SK-N-SH treated with all-trans-retinoic acid at 6 μM for 48 hours (cell line): ENCODE data around the gene CCDC88C.
A peak's percentile ranks its signal among the peaks of the same experiment; 100 is the strongest.

ENCODE experiments used
- ATAC-seq: fragments of 200-7000 bp; cut with Tn5 transposase; 3 replicates; pipeline ENCODE4 v1.9.1; 2020; ENCODE audit warnings: mild to moderate bottlenecking, moderate library complexity
- ARNTL ChIP-seq: fragments of 450-650 bp; formaldehyde crosslinking; IDR thresholded peaks from 2 replicates; pipeline ENCODE4 v1.5.0; 2020; ENCODE audit warnings: low read depth, mild to moderate bottlenecking, moderate library complexity, borderline replicate concordance
- BACH2 ChIP-seq: fragments of 250-450 bp; sonication (Bioruptor Pico); IDR thresholded peaks from 2 replicates; pipeline ENCODE4 v1.9.0; 2021; ENCODE audit warnings: mild to moderate bottlenecking, borderline replicate concordance
- CREB5 ChIP-seq: fragments of 250-450 bp; sonication (Bioruptor Pico); IDR thresholded peaks from 2 replicates; pipeline ENCODE4 v1.5.1; 2020; ENCODE audit warnings: low read depth, mild to moderate bottlenecking, moderate library complexity
- CSDC2 ChIP-seq: fragments of 250-450 bp; sonication (Bioruptor Pico); IDR thresholded peaks from 2 replicates; pipeline ENCODE4 v1.5.0; 2020; ENCODE audit warnings: mild to moderate bottlenecking, moderate library complexity
- CSRNP3 ChIP-seq: fragments of 250-450 bp; sonication (Bioruptor Pico); IDR thresholded peaks from 2 replicates; pipeline ENCODE4 v1.5.1; 2021; ENCODE audit warnings: mild to moderate bottlenecking, moderate library complexity
- ESRRG ChIP-seq: fragments of 250-450 bp; sonication (Bioruptor Pico); IDR thresholded peaks from 2 replicates; pipeline ENCODE4 v1.6.1; 2021; ENCODE audit warnings: mild to moderate bottlenecking
- GLIS3 ChIP-seq: fragments of 250-450 bp; sonication (Bioruptor Pico); IDR thresholded peaks from 2 replicates; pipeline ENCODE4 v1.5.0; 2020; ENCODE audit warnings: mild to moderate bottlenecking, moderate library complexity
- ISL1 ChIP-seq: fragments of 250-450 bp; sonication (Bioruptor Pico); IDR thresholded peaks from 2 replicates; pipeline ENCODE4 v2.1.2; 2022; ENCODE audit warnings: mild to moderate bottlenecking, moderate library complexity
- OSR1 ChIP-seq: fragments of 250-450 bp; sonication (Bioruptor Pico); IDR thresholded peaks from 2 replicates; pipeline ENCODE4 v1.8.0; 2022; ENCODE audit warnings: moderate library complexity, mild to moderate bottlenecking, inconsistent platforms
- PPARA ChIP-seq: fragments of 250-450 bp; sonication (Bioruptor Pico); IDR thresholded peaks from 2 replicates; pipeline ENCODE4 v1.5.0; 2020; ENCODE audit warnings: mild to moderate bottlenecking, borderline replicate concordance
- RARB ChIP-seq: fragments of 250-450 bp; sonication (Bioruptor Pico); IDR thresholded peaks from 2 replicates; pipeline ENCODE4 v1.8.0; 2021; ENCODE audit warnings: mild to moderate bottlenecking, moderate library complexity
- SNAI2 ChIP-seq: fragments of 250-450 bp; sonication (Bioruptor Pico); IDR thresholded peaks from 2 replicates; pipeline ENCODE4 v1.5.0; 2020; ENCODE audit warnings: mild to moderate bottlenecking, moderate library complexity
- TCF4 ChIP-seq: fragments of 250-450 bp; sonication (Bioruptor Pico); IDR thresholded peaks from 2 replicates; pipeline ENCODE4 v1.8.0; 2021; ENCODE audit warnings: mild to moderate bottlenecking, moderate library complexity, borderline replicate concordance
- TOX ChIP-seq: fragments of 250-450 bp; sonication (Bioruptor Pico); IDR thresholded peaks from 2 replicates; pipeline ENCODE4 v1.8.0; 2021; ENCODE audit warnings: mild to moderate bottlenecking, moderate library complexity, borderline replicate concordance
- ZC3H10 ChIP-seq: fragments of 250-450 bp; sonication (Bioruptor Pico); IDR thresholded peaks from 2 replicates; pipeline ENCODE4 v1.5.1; 2021; ENCODE audit warnings: mild to moderate bottlenecking, moderate library complexity
- ZFP3 ChIP-seq: fragments of 250-450 bp; sonication (Bioruptor Pico); IDR thresholded peaks from 2 replicates; pipeline ENCODE4 v1.5.0; 2020; ENCODE audit warnings: mild to moderate bottlenecking, moderate library complexity
- ZFP30 ChIP-seq: fragments of 450-650 bp; formaldehyde crosslinking; IDR thresholded peaks from 2 replicates; pipeline ENCODE4 v1.5.0; 2022; ENCODE audit warnings: mild to moderate bottlenecking, moderate library complexity
- ZNF565 ChIP-seq: fragments of 450-650 bp; formaldehyde crosslinking; conservative IDR thresholded peaks from 2 replicates; pipeline ENCODE4 v1.5.0; 2020; ENCODE audit warnings: low read depth, mild to moderate bottlenecking, moderate library complexity
- ZNF70 ChIP-seq: fragments of 450-650 bp; formaldehyde crosslinking; IDR thresholded peaks from 2 replicates; pipeline ENCODE4 v1.5.0; 2020; ENCODE audit warnings: mild to moderate bottlenecking, moderate library complexity
- ZNF8 ChIP-seq: fragments of 450-650 bp; formaldehyde crosslinking; IDR thresholded peaks from 2 replicates; pipeline ENCODE4 v1.5.0; 2020; ENCODE audit warnings: mild to moderate bottlenecking, moderate library complexity
- TF ChIP-seq, protein P1 (sequence below): fragments of 250-450 bp; sonication (Bioruptor Pico); IDR thresholded peaks from 2 replicates; pipeline ENCODE4 v1.8.0; 2021; ENCODE audit warnings: low read depth, mild to moderate bottlenecking, moderate library complexity, borderline replicate concordance
- TF ChIP-seq, protein P2 (sequence below): fragments of 250-450 bp; sonication (Bioruptor Pico); IDR thresholded peaks from 2 replicates; pipeline ENCODE4 v1.8.0; 2020; ENCODE audit warnings: mild to moderate bottlenecking, moderate library complexity, borderline replicate concordance

Gene CCDC88C

DNA sequence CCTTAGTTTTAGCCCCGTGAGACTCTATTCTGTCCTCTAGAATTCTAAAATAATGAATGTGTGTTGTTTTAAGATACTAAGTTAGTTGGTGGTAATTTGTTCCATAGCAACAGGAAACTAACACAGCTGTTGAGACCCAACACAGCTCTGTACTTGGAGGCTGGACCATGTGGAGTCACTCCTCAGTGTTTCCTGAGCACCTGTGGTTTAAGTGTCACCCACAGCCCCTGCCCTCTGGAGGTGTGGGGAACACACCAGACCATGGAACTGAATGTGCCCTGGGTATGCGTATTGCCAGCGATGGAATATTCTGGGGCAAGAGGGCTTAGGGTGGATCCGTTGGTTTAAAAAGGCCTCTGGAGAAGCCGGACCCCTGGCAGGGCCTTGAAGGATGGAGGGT is 156.5 kb downstream of the CCDC88C start:
- no peak for TF ChIP-seq PPARA (CRISPR knock-in tag)
- TF ChIP-seq GLIS3 (CRISPR knock-in tag) = no peak
- no peak for TF ChIP-seq CSDC2
- TF ChIP-seq OSR1 = no peak
- TF ChIP-seq TOX = no peak
- TF ChIP-seq ARNTL (CRISPR knock-in tag) = no peak
- TF ChIP-seq ZFP30 (CRISPR knock-in tag) = no peak
- TF ChIP-seq TCF4 (CRISPR knock-in tag) = no peak
- TF ChIP-seq ZNF8 (CRISPR knock-in tag) = no peak
- ATAC-seq = no peak

DNA sequence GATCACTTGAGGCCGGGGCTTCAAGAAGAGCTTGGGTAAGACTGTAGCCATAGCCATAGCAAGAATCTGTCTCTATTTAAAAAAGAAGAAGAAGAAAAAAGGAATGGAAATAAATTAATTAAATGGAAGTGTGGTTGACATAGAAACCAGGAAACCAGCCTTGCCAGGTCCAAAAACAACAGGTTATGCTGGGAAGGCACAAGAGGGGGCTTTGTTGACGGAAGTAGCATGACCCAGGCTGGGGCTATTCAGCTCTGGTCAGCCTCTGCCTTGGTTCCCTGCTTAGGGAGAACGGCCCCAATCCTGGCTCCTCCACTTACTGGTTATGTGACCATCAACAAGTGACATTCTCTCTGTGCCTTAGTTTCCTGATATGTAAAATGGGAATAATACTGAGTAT is 158.7 kb downstream of the CCDC88C start:
- TF ChIP-seq SNAI2 (CRISPR knock-in tag) (no peak), ARNTL (CRISPR knock-in tag) (no peak), ZNF70 (no peak), OSR1 (no peak), ESRRG (CRISPR knock-in tag) (no peak), ZFP3 (no peak), TCF4 (CRISPR knock-in tag) (no peak), CSDC2 (no peak), ZNF8 (CRISPR knock-in tag) (no peak), CREB5 (CRISPR knock-in tag) (no peak), ZNF565 (CRISPR knock-in tag) (no peak), TOX (no peak), ZC3H10 (CRISPR knock-in tag) (no peak), RARB (CRISPR knock-in tag) (no peak), GLIS3 (CRISPR knock-in tag) (no peak), CSRNP3 (no peak), BACH2 (CRISPR knock-in tag) (no peak), ZFP30 (CRISPR knock-in tag) (no peak)
- TF ChIP-seq, protein P1, sequence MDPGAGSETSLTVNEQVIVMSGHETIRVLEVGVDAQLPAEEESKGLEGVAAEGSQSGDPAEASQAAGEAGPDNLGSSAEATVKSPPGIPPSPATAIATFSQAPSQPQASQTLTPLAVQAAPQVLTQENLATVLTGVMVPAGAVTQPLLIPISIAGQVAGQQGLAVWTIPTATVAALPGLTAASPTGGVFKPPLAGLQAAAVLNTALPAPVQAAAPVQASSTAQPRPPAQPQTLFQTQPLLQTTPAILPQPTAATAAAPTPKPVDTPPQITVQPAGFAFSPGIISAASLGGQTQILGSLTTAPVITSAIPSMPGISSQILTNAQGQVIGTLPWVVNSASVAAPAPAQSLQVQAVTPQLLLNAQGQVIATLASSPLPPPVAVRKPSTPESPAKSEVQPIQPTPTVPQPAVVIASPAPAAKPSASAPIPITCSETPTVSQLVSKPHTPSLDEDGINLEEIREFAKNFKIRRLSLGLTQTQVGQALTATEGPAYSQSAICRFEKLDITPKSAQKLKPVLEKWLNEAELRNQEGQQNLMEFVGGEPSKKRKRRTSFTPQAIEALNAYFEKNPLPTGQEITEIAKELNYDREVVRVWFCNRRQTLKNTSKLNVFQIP (CRISPR knock-in tag) = no peak
- TF ChIP-seq, protein P2, sequence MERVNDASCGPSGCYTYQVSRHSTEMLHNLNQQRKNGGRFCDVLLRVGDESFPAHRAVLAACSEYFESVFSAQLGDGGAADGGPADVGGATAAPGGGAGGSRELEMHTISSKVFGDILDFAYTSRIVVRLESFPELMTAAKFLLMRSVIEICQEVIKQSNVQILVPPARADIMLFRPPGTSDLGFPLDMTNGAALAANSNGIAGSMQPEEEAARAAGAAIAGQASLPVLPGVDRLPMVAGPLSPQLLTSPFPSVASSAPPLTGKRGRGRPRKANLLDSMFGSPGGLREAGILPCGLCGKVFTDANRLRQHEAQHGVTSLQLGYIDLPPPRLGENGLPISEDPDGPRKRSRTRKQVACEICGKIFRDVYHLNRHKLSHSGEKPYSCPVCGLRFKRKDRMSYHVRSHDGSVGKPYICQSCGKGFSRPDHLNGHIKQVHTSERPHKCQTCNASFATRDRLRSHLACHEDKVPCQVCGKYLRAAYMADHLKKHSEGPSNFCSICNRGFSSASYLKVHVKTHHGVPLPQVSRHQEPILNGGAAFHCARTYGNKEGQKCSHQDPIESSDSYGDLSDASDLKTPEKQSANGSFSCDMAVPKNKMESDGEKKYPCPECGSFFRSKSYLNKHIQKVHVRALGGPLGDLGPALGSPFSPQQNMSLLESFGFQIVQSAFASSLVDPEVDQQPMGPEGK (CRISPR knock-in tag) = no peak
- ATAC-seq = no peak

- ATAC-seq = no peak
- TF ChIP-seq ZNF8 (CRISPR knock-in tag) = no peak
These were observed 159.5 kb downstream of the CCDC88C start for GRCh38 chr14:91258011-91258618.

GRCh38 chr14:91257328-91258010 is 160.2 kb downstream of the CCDC88C start:
- TF ChIP-seq ARNTL (CRISPR knock-in tag) (no peak), ESRRG (CRISPR knock-in tag) (no peak), ZC3H10 (CRISPR knock-in tag) (no peak), CSDC2 (no peak), ISL1 (CRISPR knock-in tag) (peak; percentile 38), ZNF70 (no peak), PPARA (CRISPR knock-in tag) (no peak), ZFP3 (no peak), ZNF565 (CRISPR knock-in tag) (no peak), ZFP30 (CRISPR knock-in tag) (no peak), TCF4 (CRISPR knock-in tag) (peak; percentile 55), CREB5 (CRISPR knock-in tag) (peak; percentile 42; the same call in 1 of the 2 replicates)
- TF ChIP-seq, protein P1 (CRISPR knock-in tag) = no peak
- peak; percentile 43 for ATAC-seq
